WTC11 (cell line): ENCODE measurements around the gene RND2. TPM values are rescaled to one million over a fixed set of nuclear protein-coding genes. Genes with fewer than 3 reads are reported as not detected.

Source experiments
- ATAC-seq: fragments of 200-7000 bp; cut with Tn5 transposase; 2 replicates; pipeline ENCODE4 v1.10.0; 2021; ENCODE audit warnings: mild to moderate bottlenecking, moderate library complexity
- CTCF ChIA-PET: fragments of 300-600 bp; sonication (Branson Sonifier 250); formaldehyde crosslinking; loops from one replicate; lab custom pipeline; 2021; ENCODE audit warnings: antibody characterized with exemption; lab: Charles Lee
- POLR2A ChIA-PET: fragments of 350-600 bp; sonication (Branson Sonifier 250); formaldehyde crosslinking; loops from one replicate; lab custom pipeline; 2021; ENCODE audit warnings: antibody characterized with exemption; lab: Charles Lee
- DNase-seq: peaks from one replicate; pipeline ENCODE4 v3.0.0; 2021; ENCODE audit warnings: low spot score
- H3K27ac Mint-ChIP-seq: 2 replicates; pipeline ENCODE4 v1.8.0; 2021; ENCODE audit warnings: mixed read lengths
- H3K27me3 Mint-ChIP-seq: 2 replicates; pipeline ENCODE4 v1.8.0; 2021; ENCODE audit warnings: low read depth, mild to moderate bottlenecking, moderate library complexity, mixed read lengths
- H3K36me3 Mint-ChIP-seq: 2 replicates; pipeline ENCODE4 v1.8.0; 2021; ENCODE audit warnings: mixed read lengths
- H3K4me1 Mint-ChIP-seq: 2 replicates; pipeline ENCODE4 v1.8.0; 2022; ENCODE audit warnings: mixed read lengths
- H3K4me3 Mint-ChIP-seq: 2 replicates; pipeline ENCODE4 v1.8.0; 2021; ENCODE audit warnings: mild to moderate bottlenecking, moderate library complexity, mixed read lengths
- H3K9me3 Mint-ChIP-seq: 2 replicates; pipeline ENCODE4 v1.8.0; 2021; ENCODE audit warnings: mixed read lengths
- ATF6 ChIP-seq: sonication (generic); formaldehyde crosslinking; IDR thresholded peaks from 2 replicates; pipeline ENCODE4 v1.8.1; 2023; ENCODE audit warnings: mild to moderate bottlenecking, missing genetic modification reagents
- CBFB ChIP-seq: sonication (generic); formaldehyde crosslinking; IDR thresholded peaks from 2 replicates; pipeline ENCODE4 v1.8.1; 2022; ENCODE audit warnings: mild to moderate bottlenecking, low read depth, missing genetic modification reagents
- ELF4 ChIP-seq: sonication (generic); formaldehyde crosslinking; IDR thresholded peaks from 2 replicates; pipeline ENCODE4 v1.8.1; 2022; ENCODE audit warnings: low read depth, mild to moderate bottlenecking, moderate library complexity, missing genetic modification reagents
- GABPB1 ChIP-seq: sonication (generic); formaldehyde crosslinking; IDR thresholded peaks from 2 replicates; pipeline ENCODE4 v1.8.1; 2023; ENCODE audit warnings: mild to moderate bottlenecking, missing genetic modification reagents
- HMGA2 ChIP-seq: fragments of 250-450 bp; sonication (Bioruptor Pico); IDR thresholded peaks from 2 replicates; pipeline ENCODE4 v1.4.0; 2021; ENCODE audit warnings: mild to moderate bottlenecking, moderate library complexity
- HMGXB4 ChIP-seq: sonication (generic); formaldehyde crosslinking; IDR thresholded peaks from 2 replicates; pipeline ENCODE4 v1.8.1; 2023; ENCODE audit warnings: mild to moderate bottlenecking, moderate library complexity, missing genetic modification reagents
- KAT7 ChIP-seq: sonication (generic); formaldehyde crosslinking; IDR thresholded peaks from 2 replicates; pipeline ENCODE4 v1.8.1; 2023; ENCODE audit warnings: missing genetic modification reagents, mild to moderate bottlenecking, borderline replicate concordance
- NFYB ChIP-seq: sonication (generic); formaldehyde crosslinking; conservative IDR thresholded peaks from 2 replicates; pipeline ENCODE4 v1.8.0; 2022; ENCODE audit warnings: low read depth, missing genetic modification reagents
- TEAD4 ChIP-seq: sonication (generic); formaldehyde crosslinking; IDR thresholded peaks from 2 replicates; pipeline ENCODE4 v1.8.0; 2022; ENCODE audit warnings: mild to moderate bottlenecking, missing genetic modification reagents
- USF1 ChIP-seq: sonication (generic); formaldehyde crosslinking; IDR thresholded peaks from 2 replicates; pipeline ENCODE4 v1.8.0; 2022; ENCODE audit warnings: mild to moderate bottlenecking, missing genetic modification reagents
- USF2 ChIP-seq: sonication (generic); formaldehyde crosslinking; IDR thresholded peaks from 2 replicates; pipeline ENCODE4 v1.8.1; 2023; ENCODE audit warnings: mild to moderate bottlenecking, missing genetic modification reagents, moderate library complexity
- ZNF232 ChIP-seq: sonication (generic); formaldehyde crosslinking; IDR thresholded peaks from 2 replicates; pipeline ENCODE4 v1.8.0; 2022; ENCODE audit warnings: mild to moderate bottlenecking, missing genetic modification reagents
- ZNF281 ChIP-seq: sonication (generic); formaldehyde crosslinking; IDR thresholded peaks from 2 replicates; pipeline ENCODE4 v1.8.0; 2023; ENCODE audit warnings: mild to moderate bottlenecking, missing genetic modification reagents
- ZNF396 ChIP-seq: fragments of 250-450 bp; sonication (Bioruptor Pico); IDR thresholded peaks from 2 replicates; pipeline ENCODE4 v1.8.0; 2021; ENCODE audit warnings: mild to moderate bottlenecking, moderate library complexity, borderline replicate concordance
- total RNA-seq: library from RNA; stranded (reverse); gene quantifications from 3 replicates; pipeline ENCODE4 v1.2.3, GENCODE V29; 2021

The RND2 gene
- total RNA-seq, 1 experiment from 2014 or later, result 50.2 TPM

DNA sequence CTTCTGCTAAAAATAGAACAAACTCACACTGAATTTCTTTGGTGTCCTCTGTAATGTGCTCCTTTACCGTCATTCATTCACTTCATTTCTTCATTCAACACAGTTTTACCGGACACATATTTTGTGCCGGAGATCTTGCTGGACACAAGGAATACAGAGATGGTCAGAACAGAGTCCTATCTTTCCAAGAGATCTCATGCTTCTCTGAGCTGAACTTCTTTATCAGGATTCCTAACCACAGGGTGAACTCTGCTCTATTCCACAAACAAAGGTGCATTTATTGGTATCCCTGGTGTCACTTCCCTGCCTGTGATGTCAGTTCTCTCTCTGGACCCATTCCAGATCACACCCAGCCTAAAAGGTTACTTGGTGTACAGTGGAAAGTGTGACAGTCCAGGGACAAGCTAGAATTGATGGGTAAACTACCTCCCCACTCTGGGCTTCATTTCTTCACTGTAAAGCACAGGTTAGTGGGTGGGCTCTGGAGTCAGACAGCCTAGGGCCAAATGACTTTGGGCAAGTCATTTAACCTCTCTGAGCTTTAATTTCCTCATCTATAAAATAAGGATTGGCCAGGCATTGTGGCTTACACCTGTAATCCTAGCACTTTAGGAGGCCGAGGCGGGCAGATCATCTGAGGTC lies 14.2 kb upstream of the RND2 start:
- CTCF ChIA-PET, result interaction anchor here (0.7 to 4.3 kb wide), 2 partner anchors 13 kb away, joined by 5 to 19 read pairs; partner anchors contain the start of gene RPL27
- H3K4me1 Mint-ChIP-seq, result peaks cover 36% of the 10 kb centered on the region
- H3K27ac Mint-ChIP-seq, result no peak overlapping the region
- H3K4me3 Mint-ChIP-seq, result no peak overlapping the region
- TF ChIP-seq HMGA2 (CRISPR knock-in tag), result no peak
- no peak for TF ChIP-seq HMGXB4 (CRISPR knock-in tag)
- no peak for TF ChIP-seq TEAD4 (CRISPR knock-in tag)
- TF ChIP-seq KAT7 (CRISPR knock-in tag), result no peak
- 0 out of 2 replicates have a peak, but pooled peaks have one; percentile 61 for TF ChIP-seq GABPB1
- POLR2A ChIA-PET, result no interaction called here
- no peaks in the 10 kb centered on the region for H3K9me3 Mint-ChIP-seq
- ATAC-seq (no peak), DNase-seq (no peak)
- no peaks in the 10 kb centered on the region for H3K27me3 Mint-ChIP-seq
- peaks cover 10% of the 10 kb centered on the region for H3K36me3 Mint-ChIP-seq

- H3K9me3 Mint-ChIP-seq, result no peaks in the 10 kb centered on the region
- TF ChIP-seq ZNF396 (CRISPR knock-in tag) (no peak), ZNF232 (no peak), TEAD4 (CRISPR knock-in tag) (no peak), ZNF281 (CRISPR knock-in tag) (no peak), USF1 (CRISPR knock-in tag) (no peak), NFYB (CRISPR knock-in tag) (0 out of 2 replicates have a peak, but pooled peaks have one; percentile 9)
- POLR2A ChIA-PET, result interaction anchor here (0.6 to 1.8 kb wide), 2 partner anchors 14 to 54 kb away, joined by 3 to 6 read pairs; no protein-coding TSS in a partner anchor
- no peaks in the 10 kb centered on the region for H3K27me3 Mint-ChIP-seq
- DNase-seq, result no peak
- CTCF ChIA-PET, result interaction anchor here (4.3 kb wide), 1 partner anchor 14 kb away, joined by 19 read pairs; the partner anchor contains the start of gene RPL27
- ATAC-seq, result no peak
- peaks cover 14% of the 10 kb centered on the region for H3K36me3 Mint-ChIP-seq
- H3K4me1 Mint-ChIP-seq, result peaks cover 32% of the 10 kb centered on the region
- H3K4me3 Mint-ChIP-seq, result no peak overlapping the region
- peak overlapping the region; percentile 78; the same call in 1 of the 2 replicates for H3K27ac Mint-ChIP-seq
Measured at GRCh38 chr17:43011728-43012472, 13.1 kb upstream of the RND2 start.

DNA sequence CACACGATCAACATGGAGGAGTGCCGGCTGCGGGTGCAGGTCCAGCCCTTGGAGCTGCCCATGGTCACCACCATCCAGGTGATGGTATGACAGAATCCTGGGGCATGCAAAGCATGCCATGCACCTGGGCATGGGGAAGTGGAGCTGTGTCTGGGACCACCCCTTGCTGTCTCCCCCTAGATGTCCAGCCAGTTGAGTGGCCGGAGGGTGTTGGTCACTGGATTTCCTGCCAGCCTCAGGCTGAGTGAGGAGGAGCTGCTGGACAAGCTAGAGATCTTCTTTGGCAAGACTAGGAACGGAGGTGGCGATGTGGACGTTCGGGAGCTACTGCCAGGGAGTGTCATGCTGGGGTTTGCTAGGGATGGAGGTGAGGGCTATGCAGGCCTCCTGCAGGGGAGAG lies 11.7 kb upstream of the RND2 start:
- CTCF ChIA-PET, result interaction anchor here (0.6 to 4.3 kb wide), 5 partner anchors 11 to 201 kb away, joined by 3 to 19 read pairs (median 3); partner anchors contain the start of genes BECN1 and RPL27
- H3K27ac Mint-ChIP-seq, result 0 out of 2 replicates have a peak overlapping the region, but pooled peaks have one; percentile 12

More for the DNA sequence above, 11.7 kb upstream of the RND2 start:
- peaks cover 20% of the 10 kb centered on the region for H3K36me3 Mint-ChIP-seq
- H3K4me3 Mint-ChIP-seq, result no peak overlapping the region
- ATAC-seq, result no peak
- DNase-seq, result no peak
- POLR2A ChIA-PET, result interaction anchor here (0.5 to 1.8 kb wide), 2 partner anchors 15 to 280 kb away, joined by 5 to 6 read pairs; no protein-coding TSS in a partner anchor
- H3K9me3 Mint-ChIP-seq, result no peaks in the 10 kb centered on the region
- no peaks in the 10 kb centered on the region for H3K27me3 Mint-ChIP-seq
- TF ChIP-seq ELF4 (CRISPR knock-in tag) (no peak), ATF6 (CRISPR knock-in tag) (no peak), USF2 (CRISPR knock-in tag) (no peak), CBFB (CRISPR knock-in tag) (no peak)
- peaks cover 30% of the 10 kb centered on the region for H3K4me1 Mint-ChIP-seq
